ENCODE results near the gene HK2.

HK2 gene

GRCh38 chr2:74939919-74940812 is 106.2 kb downstream of the HK2 start:
- DNase-seq (ENCODE audit: insufficient read length, low spot score) = no peak
- no peak for TF ChIP-seq CTCF (IDR thresholded peaks at IDR 0.05; ENCODE audit: insufficient read depth, missing control alignments)
- FAIRE-seq = no peak

- no peak for FAIRE-seq
- no peak for TF ChIP-seq CTCF (IDR thresholded peaks at IDR 0.05; ENCODE audit: insufficient read depth, missing control alignments)
- DNase-seq (ENCODE audit: insufficient read length, low spot score) = no peak
Observed at GRCh38 chr2:74941284-74941683, 107.4 kb downstream of the HK2 start.

GRCh38 chr2:74942263-74942662 is 108.3 kb downstream of the HK2 start:
- DNase-seq (ENCODE audit: insufficient read length, low spot score) (no peak), FAIRE-seq (no peak)
- no peak for TF ChIP-seq CTCF (IDR thresholded peaks at IDR 0.05; ENCODE audit: insufficient read depth, missing control alignments)
